GM21381 (cell line): ENCODE data around the gene MYO9A.
"Not testable (repeated sequence)": the region's sequence is repeated elsewhere in the genome, so short reads cannot be mapped to it uniquely, and the experiment has no call there.

Source experiments
- ATAC-seq: cut with Tn5 transposase; IDR thresholded peaks from one replicate; pipeline ENCODE4 v1.9.1; 2021; ENCODE audit warnings: mild to moderate bottlenecking, moderate library complexity; ENCODE audit not compliant: unreplicated experiment

Gene MYO9A

DNA sequence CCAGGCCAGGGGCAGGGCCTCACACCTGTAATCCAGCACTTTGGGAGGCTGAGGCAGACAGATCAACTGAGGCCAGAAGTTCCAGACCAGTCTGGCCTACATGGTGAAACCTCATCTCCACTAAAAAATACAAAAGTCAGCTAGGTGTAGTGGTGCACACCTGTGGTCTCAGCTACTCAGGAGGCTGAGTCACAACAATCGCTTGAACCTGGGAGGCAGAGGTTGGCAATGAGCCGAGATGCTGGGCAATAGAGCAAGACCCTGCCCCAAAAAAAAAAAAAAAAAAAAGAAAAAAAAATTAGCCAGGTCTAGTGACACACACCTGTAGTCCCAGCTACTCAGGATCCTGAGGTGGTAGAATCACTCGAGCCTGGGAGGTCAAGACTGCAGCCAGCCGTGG lies 18.8 kb downstream of the MYO9A start:
- ATAC-seq = no peak

DNA sequence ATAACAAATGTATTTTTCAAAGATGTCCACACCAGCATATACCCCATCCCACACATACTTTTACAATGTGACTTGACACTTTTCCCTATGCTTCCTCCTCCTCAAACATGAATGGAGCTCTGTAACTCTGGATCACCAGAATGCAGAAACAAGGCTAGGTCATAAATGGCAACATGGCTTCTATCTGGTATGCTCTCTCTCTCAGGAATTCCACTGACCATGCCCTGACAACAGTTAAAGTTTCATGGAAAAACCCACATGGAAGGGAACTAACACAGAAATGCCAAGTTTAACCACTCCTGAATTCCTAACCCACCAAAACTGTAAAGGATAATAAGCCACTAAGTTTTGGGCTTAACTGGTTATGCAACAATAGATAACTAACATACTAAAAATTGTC lies 19.9 kb downstream of the MYO9A start:
- no peak for ATAC-seq

DNA sequence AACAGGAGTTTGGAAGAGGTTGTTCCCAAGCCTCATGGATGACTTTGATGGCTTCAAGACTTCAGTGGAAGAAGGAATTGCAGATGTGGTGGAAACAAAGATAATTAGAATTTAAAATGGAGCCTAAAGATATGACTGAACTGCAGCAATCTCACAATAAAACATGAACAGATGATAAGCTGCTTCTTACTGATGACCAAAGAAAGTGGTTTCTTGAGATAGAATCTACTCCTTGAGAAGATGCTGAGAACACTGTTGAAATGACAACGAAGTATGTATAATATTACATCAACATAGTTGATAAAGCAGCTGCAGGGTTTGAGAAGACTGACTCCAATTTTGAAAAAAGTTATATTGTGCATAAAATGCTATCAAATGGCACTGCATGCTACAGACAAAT lies 21.2 kb downstream of the MYO9A start:
- ATAC-seq = no peak

DNA sequence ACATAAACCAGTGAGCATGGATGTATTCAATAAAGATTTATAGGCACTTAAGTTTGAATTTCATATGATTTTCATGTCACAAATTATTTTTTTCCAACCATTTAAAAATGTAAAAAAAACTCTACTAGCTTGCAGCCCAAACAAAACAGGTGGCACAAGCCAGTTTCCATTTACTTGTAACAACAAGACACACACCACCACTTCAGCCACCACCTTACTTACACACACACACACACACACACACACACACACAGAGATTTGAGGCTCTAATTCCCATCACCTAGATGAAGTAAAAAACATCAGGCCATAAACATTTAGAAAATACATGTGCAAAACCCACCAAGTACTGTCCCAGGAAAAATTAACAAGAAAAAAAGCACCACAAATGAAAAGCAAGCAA lies 25.3 kb downstream of the MYO9A start:
- ATAC-seq = no peak

DNA sequence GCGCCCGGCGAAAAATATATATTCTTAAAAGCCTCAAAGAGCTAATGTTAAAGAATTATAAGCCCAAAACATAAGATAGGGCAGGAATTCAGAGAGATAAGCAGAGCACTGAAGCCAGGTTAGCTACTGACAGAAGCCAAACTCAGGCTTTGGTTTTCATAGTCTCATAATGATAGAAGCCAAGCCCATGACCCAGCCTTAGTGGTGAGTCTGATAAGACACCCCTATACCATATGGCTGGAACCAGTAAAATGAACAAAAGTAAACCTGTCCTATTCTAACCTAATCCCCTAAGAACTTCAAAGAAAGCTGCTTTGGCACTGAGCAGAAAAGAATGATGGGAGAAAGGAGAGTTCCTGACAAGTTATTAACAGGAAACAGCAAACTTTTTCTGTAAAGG lies 25.9 kb downstream of the MYO9A start:
- no peak for ATAC-seq

DNA sequence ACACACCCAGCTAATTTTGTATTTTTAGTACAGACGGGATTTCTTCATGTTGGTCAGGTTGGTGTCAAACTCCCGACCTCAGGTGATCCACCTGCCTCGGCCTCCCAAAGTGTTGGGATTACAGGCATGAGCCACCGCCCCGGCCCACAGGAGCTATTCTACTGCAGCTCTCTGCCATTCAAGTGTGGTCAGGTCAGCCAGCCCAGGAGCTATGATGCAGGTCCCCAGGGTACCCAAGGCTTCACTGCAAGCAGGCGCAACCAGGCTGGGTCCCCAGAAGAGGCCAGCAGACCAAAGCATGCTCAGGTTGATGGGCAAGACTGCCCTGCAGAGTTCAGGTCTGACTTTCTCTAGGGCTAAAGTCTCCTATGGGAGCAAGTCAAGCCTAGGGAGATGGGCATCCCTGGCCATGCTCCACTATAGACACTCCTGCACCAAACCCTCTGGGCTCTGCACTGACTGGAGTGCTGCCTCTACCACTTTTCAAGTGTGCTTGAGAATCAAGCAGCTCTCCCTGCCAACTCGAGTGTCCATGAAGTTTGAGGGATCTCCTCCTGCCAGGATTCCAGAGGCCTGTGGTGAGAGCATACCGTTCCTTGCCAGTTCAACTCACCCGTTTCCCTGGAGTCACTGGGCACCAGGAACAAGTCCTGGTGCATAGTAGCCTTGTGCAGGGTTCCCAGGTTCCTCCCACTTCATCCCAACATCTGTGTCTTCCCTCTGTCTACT lies 30.9 kb downstream of the MYO9A start:
- no peak for ATAC-seq

DNA sequence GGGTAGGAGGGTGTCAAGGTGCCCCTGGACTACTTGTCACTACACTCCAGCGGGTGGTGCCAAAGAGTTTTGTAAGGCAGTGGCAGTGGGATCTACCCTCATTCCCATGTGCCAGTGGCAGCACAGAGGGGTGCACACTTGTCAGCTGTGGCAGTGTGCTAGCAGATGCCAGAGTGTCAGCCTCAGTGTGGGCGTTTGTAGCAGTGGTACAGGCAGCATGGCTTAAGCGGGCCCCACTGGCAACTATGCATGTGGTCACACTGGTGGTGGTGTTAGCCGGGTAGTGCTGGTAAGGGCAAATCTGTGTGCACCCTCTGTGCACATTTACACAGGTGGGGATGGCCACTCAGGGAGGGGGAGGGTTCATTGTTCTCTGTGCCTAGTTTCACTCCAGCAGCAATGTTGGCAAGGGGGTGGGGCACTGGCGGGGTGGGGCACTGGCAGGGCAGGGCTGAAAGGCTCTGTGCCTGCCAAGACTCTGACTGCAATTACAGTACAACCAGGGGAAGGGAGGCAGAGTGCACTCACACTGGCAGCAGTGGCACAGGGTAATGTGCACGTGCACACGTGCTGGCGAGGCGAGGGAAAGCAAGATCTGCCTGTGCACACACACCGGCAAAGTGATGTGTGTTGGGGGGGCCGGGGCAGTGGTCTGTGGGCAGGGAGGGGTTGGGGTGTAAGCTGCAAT lies 31.8 kb downstream of the MYO9A start:
- no peak for ATAC-seq

DNA sequence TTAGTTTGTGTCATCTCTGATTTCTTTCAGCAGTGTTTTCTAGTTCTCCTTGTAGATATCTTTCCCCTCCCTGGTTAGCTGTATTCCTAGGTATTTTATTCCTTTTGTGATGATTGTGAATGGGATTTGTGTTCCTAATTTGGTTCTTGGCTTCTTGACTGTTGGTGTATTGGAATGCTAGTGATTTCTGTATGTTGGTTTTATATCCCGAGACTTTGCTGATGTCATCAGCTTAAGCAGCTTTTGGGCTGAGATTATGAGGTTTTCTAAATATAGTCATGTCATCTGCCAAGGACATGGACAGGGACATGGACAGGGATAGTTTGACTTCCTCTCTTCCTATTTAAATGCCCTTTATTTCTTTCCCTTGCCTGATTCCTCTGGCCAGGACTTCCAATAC lies 35.8 kb downstream of the MYO9A start:
- no peak for ATAC-seq

DNA sequence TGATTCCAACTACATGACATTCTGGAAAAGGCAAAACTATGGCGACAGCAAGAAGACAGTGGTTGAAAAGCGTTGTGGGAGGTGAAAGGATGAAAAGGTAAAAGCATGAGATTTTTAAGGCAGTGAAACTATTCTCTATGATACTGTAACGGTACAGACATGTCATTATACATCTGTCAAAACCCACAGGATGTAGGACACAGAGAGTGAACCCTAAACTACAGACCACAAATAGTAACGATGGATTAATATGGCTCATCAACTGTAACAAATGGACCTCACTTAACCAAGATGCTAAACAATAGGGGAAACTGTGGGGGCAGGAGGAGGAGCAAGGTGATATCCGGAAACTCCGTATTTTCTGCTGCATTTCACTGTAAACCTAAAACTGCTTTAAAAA lies 39.1 kb downstream of the MYO9A start:
- ATAC-seq = no peak

DNA sequence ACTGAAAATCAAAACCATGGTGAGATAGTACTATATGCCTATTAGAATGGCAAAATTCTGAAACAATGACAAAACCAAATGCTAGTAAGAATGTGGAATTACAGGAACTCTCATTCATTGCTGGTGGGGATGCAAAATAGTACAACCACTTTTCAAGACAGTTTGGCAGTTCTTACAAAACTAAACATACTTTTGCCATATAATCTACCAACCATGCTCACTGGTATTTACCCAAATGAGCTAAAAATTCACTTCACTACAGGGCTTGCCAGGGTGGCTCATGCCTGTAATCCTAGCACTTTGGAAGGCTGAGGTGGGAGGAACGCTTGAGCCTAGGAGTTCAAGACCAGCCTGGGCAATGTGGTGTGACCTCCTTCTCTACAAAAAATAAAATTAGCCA lies 40.0 kb downstream of the MYO9A start:
- ATAC-seq = no peak

DNA sequence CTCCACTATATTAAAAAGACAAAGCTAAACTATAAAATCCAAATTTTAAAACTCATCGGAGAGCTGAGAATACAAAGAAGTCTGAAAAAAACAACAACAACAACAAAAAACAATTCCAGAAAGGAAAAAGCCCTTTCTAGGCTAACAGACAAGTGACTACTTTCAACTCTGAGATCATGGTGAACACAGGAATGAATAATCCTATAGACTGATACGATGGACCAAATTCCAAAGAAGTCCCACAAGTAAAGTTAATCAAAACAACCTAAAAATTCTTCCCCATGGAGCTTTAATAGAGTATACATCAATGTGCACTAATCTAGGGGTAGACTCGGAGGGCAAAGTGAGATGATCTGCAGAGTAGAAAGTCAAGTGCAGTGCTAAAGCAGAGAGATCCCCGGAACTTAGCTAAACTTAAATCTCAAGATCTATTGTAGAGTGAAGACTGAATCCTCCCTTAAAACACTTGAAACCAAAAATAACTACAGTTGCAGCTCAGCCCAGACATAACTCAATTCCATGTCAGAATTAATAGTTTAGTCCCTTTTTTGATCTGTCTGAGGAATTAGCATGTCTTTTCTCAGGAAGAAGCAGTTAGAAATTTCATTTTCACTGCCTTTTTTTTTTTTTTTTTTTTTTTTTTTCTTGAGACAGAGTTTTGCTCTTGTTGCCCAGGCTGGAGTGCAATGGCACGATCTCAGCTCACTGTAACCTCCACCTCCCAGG lies 43.5 kb downstream of the MYO9A start:
- ATAC-seq = no peak

DNA sequence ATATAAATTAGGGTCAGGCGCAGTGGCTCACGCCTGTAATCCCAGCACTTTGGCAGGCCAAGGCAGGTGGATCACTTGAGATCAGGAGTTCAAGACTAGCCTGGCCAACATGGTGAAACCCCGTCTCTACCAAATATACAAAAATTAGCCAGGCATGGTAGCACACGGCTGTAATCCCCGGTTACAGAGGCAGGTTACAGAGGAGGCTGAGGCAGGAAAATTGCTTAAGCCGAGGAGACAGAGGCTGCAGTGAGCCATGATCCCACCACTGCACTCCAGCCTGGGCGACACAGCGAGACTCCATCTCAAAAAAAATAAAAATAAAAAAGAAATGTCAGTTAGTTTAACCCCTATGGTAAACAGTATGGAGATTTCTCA lies 46.5 kb downstream of the MYO9A start:
- not testable (repeated sequence) for ATAC-seq

DNA sequence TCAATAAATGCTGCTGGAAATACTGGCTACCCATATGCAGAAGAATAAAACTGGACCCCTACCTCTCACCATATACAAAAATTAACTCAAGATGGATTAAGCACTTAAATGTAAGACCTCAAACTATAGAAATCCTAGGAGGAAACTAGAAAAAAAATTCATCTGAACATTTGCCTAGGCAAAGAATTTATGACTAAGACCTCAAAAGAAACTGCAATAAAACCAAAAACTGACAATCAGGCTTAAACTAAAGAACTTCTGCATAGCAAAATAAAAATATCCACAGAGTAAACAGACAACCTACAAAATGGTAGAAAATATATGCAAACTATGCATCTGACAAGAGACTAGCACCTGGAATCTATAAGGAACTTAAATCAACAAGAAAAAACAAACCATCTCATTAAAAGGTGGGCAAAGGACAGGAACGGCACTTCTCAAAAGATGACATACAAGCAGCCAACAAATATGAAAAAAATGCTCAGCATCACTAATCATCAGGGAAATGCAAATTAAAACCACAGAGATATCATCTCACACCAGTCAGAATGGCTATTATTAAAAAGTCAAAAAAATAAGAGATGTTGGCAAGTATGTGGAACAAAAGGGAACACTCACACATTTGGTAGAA lies 47.0 kb downstream of the MYO9A start:
- ATAC-seq = no peak

DNA sequence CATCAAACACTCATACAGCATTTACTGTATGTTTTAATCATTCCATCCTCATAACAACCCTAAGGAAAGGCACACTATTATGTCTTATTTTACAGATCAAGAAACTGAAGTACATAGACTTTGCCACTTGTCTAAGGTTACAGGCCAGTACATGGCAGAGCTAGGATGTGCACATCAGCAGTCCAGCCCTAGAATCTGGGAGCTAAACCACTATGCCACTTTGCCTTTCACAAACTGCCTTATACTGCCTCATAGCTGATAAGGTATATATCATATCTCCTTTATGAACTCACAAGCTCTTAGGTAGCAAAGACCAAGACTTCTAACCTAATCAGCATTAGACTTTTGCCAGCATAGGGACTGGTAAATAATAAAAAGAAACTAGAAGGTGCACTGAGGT lies 49.1 kb downstream of the MYO9A start:
- ATAC-seq = no peak

DNA sequence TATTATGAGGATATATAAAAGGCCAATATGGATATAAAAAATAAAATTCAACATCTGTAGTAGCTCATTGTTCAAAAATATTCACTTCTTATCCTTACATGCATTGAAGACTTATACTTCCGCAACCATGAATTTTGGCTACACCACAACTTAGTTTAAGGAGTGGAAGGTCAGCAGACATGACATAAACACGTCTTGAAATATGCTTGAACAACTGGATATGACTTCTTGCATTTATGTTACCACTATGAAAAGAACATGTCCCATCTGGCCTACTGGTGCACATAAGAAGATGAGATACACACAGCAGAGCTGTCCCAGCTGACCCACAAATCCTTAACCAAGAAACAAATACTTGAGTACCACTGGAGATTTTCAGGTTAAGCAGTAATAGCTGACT lies 52.1 kb downstream of the MYO9A start:
- ATAC-seq = no peak

DNA sequence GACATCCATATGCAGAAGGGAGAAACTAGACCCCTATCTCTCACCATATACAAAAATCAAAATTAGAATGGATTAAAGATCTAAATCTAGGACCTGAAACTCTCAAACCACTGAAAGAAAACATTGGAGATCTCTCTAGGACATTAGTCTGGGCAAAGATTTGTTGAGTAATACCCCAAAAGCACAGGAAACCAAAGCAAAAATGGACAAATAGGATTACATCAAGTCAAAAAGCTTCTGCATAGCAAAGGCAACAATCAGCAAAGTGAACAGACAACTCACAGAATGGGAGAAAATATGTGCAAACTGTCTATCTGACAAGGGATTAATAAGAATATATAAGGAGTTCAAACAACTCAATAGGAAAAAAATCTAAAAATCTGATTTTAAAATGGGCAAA lies 54.8 kb downstream of the MYO9A start:
- no peak for ATAC-seq

DNA sequence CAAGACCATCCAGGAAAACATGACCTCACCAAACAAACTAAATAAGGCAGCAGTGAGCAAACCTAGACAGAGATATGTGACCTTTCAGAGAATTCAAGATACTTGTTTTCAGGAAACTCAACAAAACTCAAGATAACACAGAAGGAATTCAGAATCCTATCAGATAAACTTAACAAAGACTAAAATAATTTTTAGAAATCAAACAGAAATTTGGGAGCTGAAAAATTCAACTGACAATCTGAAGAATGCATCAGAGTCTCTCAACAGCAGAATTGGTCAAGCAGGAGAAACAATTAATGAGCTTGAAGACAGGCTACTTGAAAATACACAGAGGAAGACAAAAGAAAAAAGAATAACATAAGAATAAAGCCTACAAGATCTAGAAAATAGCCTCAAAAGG lies 55.6 kb downstream of the MYO9A start:
- ATAC-seq = no peak

DNA sequence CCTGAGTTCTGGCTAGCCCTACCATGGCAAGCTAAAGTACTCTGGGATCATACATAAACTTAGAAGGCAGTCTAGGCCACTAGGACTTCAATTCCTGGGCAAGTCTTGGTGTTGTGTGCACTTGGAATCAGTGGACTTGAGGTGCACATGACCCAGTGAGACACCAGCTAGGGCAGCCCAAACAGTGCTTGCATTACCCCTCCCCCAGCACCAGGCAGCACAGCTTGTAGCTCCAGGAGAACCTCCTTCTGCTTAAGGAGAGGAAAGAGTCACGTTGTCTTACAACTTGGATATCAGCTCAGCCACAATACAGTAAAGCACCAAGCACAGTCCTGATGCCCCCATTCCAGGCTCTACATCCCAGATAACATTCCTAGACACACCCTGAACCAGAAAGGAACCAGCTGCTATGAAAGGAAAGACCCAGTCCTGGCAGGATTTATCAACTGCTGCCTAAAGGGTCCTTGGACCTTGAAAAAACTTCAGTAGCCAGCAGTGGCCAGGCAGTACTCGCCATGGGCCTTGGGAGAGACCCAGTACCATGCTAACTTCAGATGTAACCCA lies 57.2 kb downstream of the MYO9A start:
- no peak for ATAC-seq

DNA sequence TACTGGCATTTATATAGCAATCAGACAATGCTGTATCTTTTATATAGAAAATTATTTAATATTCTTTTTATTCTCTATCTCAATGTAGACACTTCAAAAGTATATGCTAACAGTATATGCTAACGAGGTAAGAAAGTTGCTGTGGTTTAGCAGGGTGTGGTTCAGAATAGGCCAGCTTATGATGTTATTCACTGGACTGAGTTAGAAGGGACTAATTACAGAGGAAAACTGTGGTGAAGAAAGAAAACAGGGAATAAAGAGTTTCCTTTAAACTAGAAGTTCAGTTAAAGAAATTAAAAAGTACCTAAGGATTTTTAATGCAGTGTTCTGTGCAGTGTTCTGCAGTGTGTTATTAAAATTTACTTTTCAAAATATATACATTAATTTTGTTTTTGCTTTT lies 59.4 kb downstream of the MYO9A start:
- no peak for ATAC-seq

DNA sequence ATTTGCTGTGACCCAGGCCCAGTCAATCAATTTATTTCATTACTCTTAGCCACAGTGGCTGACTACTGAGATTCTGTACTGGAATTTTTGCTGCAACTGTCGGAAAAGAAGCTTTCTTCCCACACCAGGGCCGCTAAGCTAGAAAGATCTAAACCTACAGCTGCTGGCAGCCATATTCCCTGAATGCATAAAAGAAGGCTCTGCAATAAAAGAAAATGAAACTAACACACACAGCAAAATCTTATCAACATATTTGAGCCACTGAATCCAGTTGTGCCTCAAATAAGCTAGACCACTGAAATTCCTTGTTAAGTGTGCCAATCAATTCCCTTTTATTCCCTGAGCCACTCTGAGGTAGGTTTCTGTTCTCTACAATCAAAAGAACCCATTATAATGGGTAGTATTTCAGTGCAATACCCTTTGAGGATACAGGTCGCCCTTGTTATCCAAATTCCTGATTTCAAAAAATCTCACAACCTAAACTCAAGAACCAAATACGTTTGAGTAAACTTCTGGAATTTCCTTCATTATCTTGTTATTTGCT lies 60.3 kb downstream of the MYO9A start:
- ATAC-seq = no peak

DNA sequence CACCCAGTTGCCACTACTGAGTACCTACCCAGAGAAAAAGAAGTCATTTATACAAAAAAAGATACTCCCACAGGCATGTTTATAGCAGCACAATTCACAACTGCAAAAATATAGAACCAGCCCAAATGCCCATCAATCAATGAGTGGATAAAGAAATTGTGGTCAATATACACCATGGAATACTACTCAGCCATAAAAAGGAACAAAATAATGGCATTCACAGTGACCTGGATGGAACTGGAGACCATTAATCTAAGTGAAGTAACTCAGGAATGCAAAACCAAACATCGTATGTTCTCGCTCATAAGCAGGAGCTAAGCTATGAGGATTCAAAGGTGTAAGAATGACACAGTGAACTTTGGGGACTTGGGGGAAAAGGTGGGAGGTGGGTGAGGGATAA lies 61.7 kb downstream of the MYO9A start:
- not testable (repeated sequence) for ATAC-seq
